Neuronal stem cell (in vitro differentiated cells): ENCODE measurements around the gene ABCD1.

Experiments
- DNase-seq: peaks from one replicate; pipeline ENCODE4 v3.0.0-alpha.2; 2013; ENCODE audit warnings: low spot score
- H2AFZ ChIP-seq: one replicate; pipeline ENCODE4 v1.6.1; 2013; ENCODE audit warnings: mild to moderate bottlenecking, low read length, inconsistent platforms
- H2AK5ac ChIP-seq: 2 replicates; pipeline ENCODE4 v1.6.1; 2013; ENCODE audit warnings: low read depth, mild to moderate bottlenecking, inconsistent platforms, low read length, moderate library complexity, mixed read lengths
- H2BK120ac ChIP-seq: 2 replicates; pipeline ENCODE4 v1.6.1; 2013; ENCODE audit warnings: low read depth, mild to moderate bottlenecking, inconsistent platforms, low read length, moderate library complexity, mixed read lengths
- H2BK12ac ChIP-seq: one replicate; pipeline ENCODE4 v1.6.1; 2013; ENCODE audit warnings: low read length, inconsistent platforms
- H2BK15ac ChIP-seq: 2 replicates; pipeline ENCODE4 v1.6.1; 2013; ENCODE audit warnings: mild to moderate bottlenecking, low read length, inconsistent platforms, mixed read lengths
- H2BK5ac ChIP-seq: one replicate; pipeline ENCODE4 v1.6.1; 2013; ENCODE audit warnings: inconsistent platforms, mild to moderate bottlenecking, low read length, moderate library complexity
- H3K14ac ChIP-seq: one replicate; pipeline ENCODE4 v1.6.1; 2013; ENCODE audit warnings: low read length, inconsistent platforms
- H3K18ac ChIP-seq: 2 replicates; pipeline ENCODE4 v1.6.1; 2013; ENCODE audit warnings: low read length, inconsistent platforms
- H3K23ac ChIP-seq: 2 replicates; pipeline ENCODE4 v1.6.1; 2013; ENCODE audit warnings: low read depth, mild to moderate bottlenecking, mixed read lengths, low read length, inconsistent platforms; ENCODE audit not compliant: poor library complexity
- H3K27ac ChIP-seq: replicated peaks from 3 replicates; pipeline ENCODE4 v1.5.1; 2013; ENCODE audit warnings: low read length, inconsistent platforms
- H3K27me3 ChIP-seq, 3 experiments: 2 replicates each; pipeline ENCODE4 v1.6.1; 2013; ENCODE audit warnings: low read length in 3 of 3, mild to moderate bottlenecking in 2 of 3, inconsistent platforms in 1 of 3, low read depth in 1 of 3, mixed read lengths in 1 of 3, moderate library complexity in 1 of 3; ENCODE audit not compliant: control insufficient read depth in 3 of 3, insufficient read depth in 3 of 3
- H3K36me3 ChIP-seq, 2 donors: replicated peaks in 1 of 2; 2 replicates each; pipeline ENCODE4 v1.6.1; 2013; ENCODE audit warnings: low read length in 2 of 2; ENCODE audit not compliant: control insufficient read depth in 2 of 2, insufficient read depth in 2 of 2
- H3K4ac ChIP-seq: 2 replicates; pipeline ENCODE4 v1.6.1; 2013; ENCODE audit warnings: inconsistent platforms, mild to moderate bottlenecking, low read length, moderate library complexity
- H3K4me1 ChIP-seq, 2 donors: 1 replicate in 1 of 2; 2 replicates in 1 of 2; pipeline ENCODE4 v1.6.1; 2013; ENCODE audit warnings: low read length in 2 of 2, low read depth in 1 of 2; ENCODE audit not compliant: control insufficient read depth in 2 of 2, insufficient read depth in 1 of 2
- H3K4me2 ChIP-seq: one replicate; pipeline ENCODE4 v1.6.1; 2013; ENCODE audit warnings: mild to moderate bottlenecking, low read length, inconsistent platforms; ENCODE audit not compliant: insufficient read depth, poor library complexity, severe bottlenecking
- H3K4me3 ChIP-seq, 2 donors: 2 replicates each; pipeline ENCODE4 v1.5.1; 2013; ENCODE audit warnings: low read length in 2 of 2, mild to moderate bottlenecking in 2 of 2, inconsistent platforms in 1 of 2, moderate library complexity in 1 of 2
- H3K79me1 ChIP-seq: one replicate; pipeline ENCODE4 v1.6.1; 2013; ENCODE audit warnings: low read depth, mild to moderate bottlenecking, inconsistent platforms, low read length, moderate library complexity
- H3K9ac ChIP-seq: one replicate; pipeline ENCODE4 v1.6.1; 2013; ENCODE audit warnings: mild to moderate bottlenecking, low read depth, low read length, inconsistent platforms; ENCODE audit not compliant: poor library complexity
- H3K9me3 ChIP-seq, 2 donors: replicated peaks in 1 of 2; 2 replicates each; pipeline versions ENCODE3 to v1.6.1; 2013; ENCODE audit warnings: low read length in 2 of 2, mild to moderate bottlenecking in 2 of 2, inconsistent platforms in 1 of 2, low read depth in 1 of 2, mixed read lengths in 1 of 2, moderate library complexity in 1 of 2; ENCODE audit not compliant: control insufficient read depth in 2 of 2, insufficient read depth in 1 of 2
- H4K8ac ChIP-seq: one replicate; pipeline ENCODE4 v1.6.1; 2013; ENCODE audit warnings: low read depth, mild to moderate bottlenecking, inconsistent platforms, low read length, moderate library complexity
- H4K91ac ChIP-seq: one replicate; pipeline ENCODE4 v1.6.1; 2013; ENCODE audit warnings: low read length, low read depth, mild to moderate bottlenecking, inconsistent platforms; ENCODE audit not compliant: poor library complexity
- WGBS, 2 donors: extraction: QIAGEN DNeasy Blood & Tissue Kit; methylation state at CpG; one replicate each; pipeline ENCODE4 v1.1.7; 2013; ENCODE audit warnings: missing lambda C conversion rate in 2 of 2, mixed read lengths in 1 of 2; ENCODE audit not compliant: insufficient read length in 2 of 2, insufficient replicate concordance in 1 of 2; ENCODE audit errors: extremely low coverage in 2 of 2; 5-methylcytosine and 5-hydroxymethylcytosine counted together

ABCD1 gene

GRCh38 chrX:153688911-153689590 lies 35.6 kb upstream of the ABCD1 start:
- H4K8ac ChIP-seq = no peak overlapping the region
- no peaks in the 10 kb centered on the region for H3K27me3 ChIP-seq
- H3K9me3 ChIP-seq = no peaks in the 10 kb centered on the region
- no peak overlapping the region for H3K18ac ChIP-seq
- no peak overlapping the region for H2BK5ac ChIP-seq
- H3K9ac ChIP-seq = peak overlapping the region; percentile 90
- peak overlapping the region; percentile 62 for H3K4me2 ChIP-seq
- H3K4ac ChIP-seq = no peak overlapping the region
- H2AK5ac ChIP-seq = no peak overlapping the region
- no peak overlapping the region for H2AFZ ChIP-seq
- H4K91ac ChIP-seq = no peak overlapping the region
- no peak overlapping the region for H3K14ac ChIP-seq
- H3K36me3 ChIP-seq = peaks cover 11 to 41% of the 10 kb centered on the region in 2 donors
- H2BK120ac ChIP-seq = no peak overlapping the region
- H3K4me1 ChIP-seq = peaks cover 16 to 20% of the 10 kb centered on the region in 2 donors
- no peak for DNase-seq
- no peak overlapping the region for H2BK12ac ChIP-seq
- H2BK15ac ChIP-seq = no peak overlapping the region
- H3K79me1 ChIP-seq = peaks cover 18% of the 10 kb centered on the region
- peak overlapping the region; percentile 62 to 96 for H3K4me3 ChIP-seq
- no peak overlapping the region for H3K27ac ChIP-seq
- no peak overlapping the region for H3K23ac ChIP-seq
- no CpG with 5 or more reads among the region's 53 CpGs for WGBS, 2 donors

- Histone ChIP-seq H3K14ac (peak overlapping the region; percentile 38), H4K8ac (no peak overlapping the region), H3K9me3 (no peaks in the 10 kb centered on the region), H4K91ac (no peak overlapping the region), H3K27ac (no peak overlapping the region), H3K36me3 (peaks cover 11 to 46% of the 10 kb centered on the region in 2 donors), H2BK5ac (no peak overlapping the region), H2AFZ (no peak overlapping the region), H3K4me1 (peaks cover 16 to 18% of the 10 kb centered on the region in 2 donors), H3K4me3 (peak overlapping the region; percentile 62 to 84), H3K79me1 (peaks cover 16% of the 10 kb centered on the region), H3K4me2 (peak overlapping the region; percentile 62), H2AK5ac (no peak overlapping the region), H2BK12ac (no peak overlapping the region), H3K4ac (no peak overlapping the region), H2BK120ac (no peak overlapping the region), H2BK15ac (no peak overlapping the region), H3K9ac (peak overlapping the region; percentile 90), H3K18ac (no peak overlapping the region), H3K23ac (no peak overlapping the region), H3K27me3 (no peaks in the 10 kb centered on the region)
- no peak for DNase-seq
- no CpG with 5 or more reads among the region's 19 CpGs for WGBS, 2 donors
These were observed 34.8 kb upstream of the ABCD1 start for GRCh38 chrX:153689654-153690465.

- Histone ChIP-seq H4K8ac (no peak overlapping the region), H3K14ac (no peak overlapping the region), H3K4me1 (peaks cover 14 to 17% of the 10 kb centered on the region in 2 donors), H3K23ac (no peak overlapping the region), H2BK12ac (no peak overlapping the region), H3K27me3 (no peaks in the 10 kb centered on the region), H4K91ac (no peak overlapping the region), H3K9ac (no peak overlapping the region), H2BK15ac (no peak overlapping the region), H3K4ac (no peak overlapping the region), H3K4me2 (peak overlapping the region; percentile 13), H2BK120ac (no peak overlapping the region), H2BK5ac (no peak overlapping the region), H2AFZ (no peak overlapping the region), H3K9me3 (no peaks in the 10 kb centered on the region), H3K36me3 (peaks cover 11 to 51% of the 10 kb centered on the region in 2 donors), H3K27ac (no peak overlapping the region), H3K18ac (no peak overlapping the region), H2AK5ac (no peak overlapping the region), H3K4me3 (peak overlapping the region in 1 of 2 donors; percentile 62), H3K79me1 (peaks cover 15% of the 10 kb centered on the region)
- no peak for DNase-seq
- WGBS, 2 donors = no CpG with 5 or more reads among the region's 14 CpGs
These were observed 34.2 kb upstream of the ABCD1 start for GRCh38 chrX:153690466-153690865.
